HG03432 (cell line): ENCODE results near the gene STAT5B.
"Not testable (repeated sequence)": the region's sequence is repeated elsewhere in the genome, so short reads cannot be mapped to it uniquely, and the experiment has no call there.

Experiments
- ATAC-seq: cut with Tn5 transposase; IDR thresholded peaks from one replicate; pipeline ENCODE4 v1.9.1; 2021; ENCODE audit warnings: mild to moderate bottlenecking, moderate library complexity; ENCODE audit not compliant: unreplicated experiment

Gene STAT5B

GRCh38 chr17:42241871-42242270 is 34.3 kb downstream of the STAT5B start:
- ATAC-seq, result no peak

- ATAC-seq, result not testable (repeated sequence)
Observed at GRCh38 chr17:42240863-42241262, 35.3 kb downstream of the STAT5B start.

GRCh38 chr17:42240201-42240600 is 36.0 kb downstream of the STAT5B start:
- ATAC-seq, result no peak

GRCh38 chr17:42239576-42239975 is 36.6 kb downstream of the STAT5B start:
- not testable (repeated sequence) for ATAC-seq

- ATAC-seq, result no peak
Observed at GRCh38 chr17:42236760-42237159, 39.4 kb downstream of the STAT5B start.

GRCh38 chr17:42233994-42234393 is 42.2 kb downstream of the STAT5B start:
- no peak for ATAC-seq

- ATAC-seq, result no peak
Observed at GRCh38 chr17:42233156-42233555, 43.0 kb downstream of the STAT5B start.

- ATAC-seq, result no peak
Observed at GRCh38 chr17:42230225-42230624, 46.0 kb downstream of the STAT5B start.

- no peak for ATAC-seq
Observed at GRCh38 chr17:42227849-42228700, 48.1 kb downstream of the STAT5B start.

- no peak for ATAC-seq
Observed at GRCh38 chr17:42225646-42226045, 50.5 kb downstream of the STAT5B start.

- ATAC-seq, result no peak
Observed at GRCh38 chr17:42224651-42225050, 51.5 kb downstream of the STAT5B start.

GRCh38 chr17:42221886-42222745 is 54.1 kb downstream of the STAT5B start:
- ATAC-seq, result no peak

GRCh38 chr17:42219280-42219679 is 56.9 kb downstream of the STAT5B start:
- ATAC-seq, result not testable (repeated sequence)

GRCh38 chr17:42214156-42214555 is 62.0 kb downstream of the STAT5B start:
- ATAC-seq, result no peak

GRCh38 chr17:42212382-42212781 is 63.8 kb downstream of the STAT5B start:
- no peak for ATAC-seq

GRCh38 chr17:42211921-42212341 is 64.3 kb downstream of the STAT5B start:
- ATAC-seq, result not testable (repeated sequence)

- ATAC-seq, result no peak
Observed at GRCh38 chr17:42210046-42210445, 66.1 kb downstream of the STAT5B start.

GRCh38 chr17:42206153-42206612 is 70.0 kb downstream of the STAT5B start:
- not testable (repeated sequence) for ATAC-seq

- ATAC-seq, result no peak
Observed at GRCh38 chr17:42203354-42203753, 72.8 kb downstream of the STAT5B start.

GRCh38 chr17:42202696-42203095 is 73.5 kb downstream of the STAT5B start:
- no peak for ATAC-seq

GRCh38 chr17:42202159-42202558 is 74.0 kb downstream of the STAT5B start:
- ATAC-seq, result no peak

GRCh38 chr17:42201458-42201772 is 74.8 kb downstream of the STAT5B start:
- ATAC-seq, result no peak
